Endothelial cell of umbilical vein (primary cell): ENCODE data around the gene SUPV3L1. TPM values are rescaled to one million over a fixed set of nuclear protein-coding genes. Genes with fewer than 3 reads are reported as not detected.

Experiments used
- BruUV-seq: library from RNA; stranded (reverse); fragments of 400-500 nt; replicated peaks from 2 replicates; lab custom pipeline; 2021; lab: Mats Ljungman, UMichigan
- CTCF ChIA-PET: fragments of 300-600, 350-600 bp; sonication (Branson Sonifier 250); formaldehyde crosslinking; loops from one replicate; lab custom pipeline; 2021; ENCODE audit warnings: antibody characterized with exemption, inconsistent platforms; lab: Charles Lee
- POLR2A ChIA-PET: fragments of 300-600, 350-600 bp; sonication (Branson Sonifier 250); formaldehyde crosslinking; loops from one replicate; lab custom pipeline; 2021; ENCODE audit warnings: antibody characterized with exemption, inconsistent platforms; lab: Charles Lee
- DNase-seq: peaks from one replicate; pipeline ENCODE4 v3.0.0-alpha.2; 2011; ENCODE audit warnings: low read depth, low spot score
- FAIRE-seq: peaks from 2 replicates; lab custom pipeline; 2011; peaks lifted over from hg19 to GRCh38; lab: Jason Lieb, UNC
- H2AFZ ChIP-seq: 2 replicates; pipeline ENCODE4 v1.6.0; 2012; ENCODE audit warnings: low read depth, low read length, control low read depth, inconsistent platforms
- H3K27ac ChIP-seq: 2 replicates; pipeline ENCODE4 v1.5.1; 2011; ENCODE audit warnings: low read depth, mild to moderate bottlenecking, control low read depth, low read length, moderate library complexity; ENCODE audit not compliant: insufficient read depth
- H3K27me3 ChIP-seq, 2 experiments: 2 replicates each; pipeline versions ENCODE4 v1.6.0 to v1.6.1; 2011; ENCODE audit warnings: low read length in 2 of 2, mixed read lengths in 1 of 2; ENCODE audit not compliant: control insufficient read depth in 2 of 2, insufficient read depth in 2 of 2
- H3K36me3 ChIP-seq, 2 experiments: 2 replicates in 1 of 2; 3 replicates in 1 of 2; pipeline ENCODE4 v1.5.1; 2011; ENCODE audit warnings: low read length in 2 of 2, mild to moderate bottlenecking in 1 of 2, moderate library complexity in 1 of 2; ENCODE audit not compliant: control insufficient read depth in 2 of 2, insufficient read depth in 2 of 2; ENCODE audit errors: extremely low read depth in 1 of 2
- H3K4me1 ChIP-seq: 3 replicates; pipeline ENCODE4 v1.5.1; 2011; ENCODE audit warnings: mild to moderate bottlenecking, low read length; ENCODE audit not compliant: control insufficient read depth, insufficient read depth; ENCODE audit errors: extremely low read depth
- H3K4me2 ChIP-seq: 2 replicates; pipeline ENCODE4 v1.6.1; 2011; ENCODE audit warnings: low read length, control low read depth, mixed read lengths; ENCODE audit not compliant: insufficient read depth
- H3K4me3 ChIP-seq, 3 experiments: fragments of 200-600 bp in 1 of 3; sonication (generic), shearing (Covaris generic) in 1 of 3; replicated peaks in 1 of 3; 2 replicates each; pipeline ENCODE4 v1.5.1; 2011 to 2016; ENCODE audit warnings: control low read depth in 3 of 3, low read length in 3 of 3, mild to moderate bottlenecking in 2 of 3, inconsistent platforms in 1 of 3, low read depth in 1 of 3, moderate library complexity in 1 of 3; ENCODE audit not compliant: insufficient read depth in 1 of 3
- H3K79me2 ChIP-seq: 2 replicates; pipeline ENCODE4 v1.6.0; 2012; ENCODE audit warnings: low read length, inconsistent platforms; ENCODE audit not compliant: control insufficient read depth, insufficient read depth
- H3K9ac ChIP-seq: replicated peaks from 2 replicates; pipeline ENCODE3; 2011; ENCODE audit warnings: low read length, control low read depth; ENCODE audit not compliant: insufficient read depth; ENCODE audit errors: extremely low read depth
- H3K9me1 ChIP-seq: replicated peaks from 3 replicates; pipeline ENCODE4 v1.6.0; 2011; ENCODE audit warnings: mild to moderate bottlenecking, low read length; ENCODE audit not compliant: control insufficient read depth, insufficient read depth; ENCODE audit errors: extremely low read depth
- H3K9me3 ChIP-seq: replicated peaks from 2 replicates; pipeline ENCODE4 v1.5.1; 2012; ENCODE audit warnings: low read length, inconsistent platforms; ENCODE audit not compliant: control insufficient read depth, insufficient read depth
- H4K20me1 ChIP-seq: replicated peaks from 2 replicates; pipeline ENCODE3; 2011; ENCODE audit warnings: mild to moderate bottlenecking, low read length; ENCODE audit not compliant: control insufficient read depth, insufficient read depth; ENCODE audit errors: extremely low read depth
- CTCF ChIP-seq, 2 donors: IDR thresholded peaks; 1 replicate in 1 of 2; 2 replicates in 1 of 2; pipeline ENCODE4 v1.5.1; 2011; ENCODE audit warnings: low read length in 2 of 2, mild to moderate bottlenecking in 2 of 2, moderate library complexity in 2 of 2, control low read depth in 1 of 2, inconsistent platforms in 1 of 2, low read depth in 1 of 2; ENCODE audit not compliant: insufficient read depth in 1 of 2; ENCODE audit errors: extremely low read depth in 1 of 2
- EZH2 ChIP-seq: IDR thresholded peaks from 2 replicates; pipeline ENCODE4 v1.6.1; 2012; ENCODE audit warnings: borderline replicate concordance, low read depth, mild to moderate bottlenecking, moderate library complexity, low read length, inconsistent platforms; ENCODE audit not compliant: severe bottlenecking
- FOS ChIP-seq: IDR thresholded peaks from 2 replicates; pipeline ENCODE4 v1.6.1; 2011; ENCODE audit warnings: mild to moderate bottlenecking, low read length, moderate library complexity, borderline replicate concordance; ENCODE audit not compliant: insufficient read depth
- JUN ChIP-seq: IDR thresholded peaks from 2 replicates; pipeline ENCODE4 v1.6.1; 2011; ENCODE audit warnings: borderline replicate concordance, low read depth; ENCODE audit not compliant: insufficient read length, insufficient read depth
- MYC ChIP-seq: IDR thresholded peaks from one replicate; pipeline ENCODE4 v1.6.1; 2011; ENCODE audit warnings: mild to moderate bottlenecking, low read depth, low read length
- POLR2A ChIP-seq: IDR thresholded peaks from 2 replicates; pipeline ENCODE4 v1.6.1; 2012; ENCODE audit warnings: low read depth, mild to moderate bottlenecking, control low read depth, low read length
- POLR2AphosphoS5 ChIP-seq: IDR thresholded peaks from 2 replicates; pipeline ENCODE4 v1.6.1; 2012; ENCODE audit warnings: low read depth, mild to moderate bottlenecking, control low read depth, low read length, moderate library complexity; ENCODE audit not compliant: insufficient read depth
- dilution Hi-C: fragments of 300-500 bp; cut with MboI; formaldehyde crosslinking; loops from one replicate; pipeline ENCODE4 v1.15.0; 2019; ENCODE audit warnings: low sequenced_read_pairs; ENCODE audit not compliant: extremely low pct_ligation_motif_present
- intact Hi-C: fragments of 100-400 bp; cut with micrococcal nuclease; formaldehyde crosslinking; loops from one replicate; pipeline ENCODE4 v1.10.0; 2022
- polyA plus RNA-seq, 4 experiments: library from polyadenylated mRNA; depleted of rRNA in 3 of 4; stranded (reverse) in 3 of 4; unstranded in 1 of 4; fragments of >200 nt; gene quantifications; 2 replicates each; pipeline versions ENCODE4 v1.2.1 to v1.2.3, GENCODE V29; 2011 to 2012; ENCODE audit warnings: missing spikeins in 1 of 4
- total RNA-seq: library from RNA; stranded (reverse); gene quantifications from 2 replicates; pipeline ENCODE4 v1.2.3, GENCODE V29; 2021

Gene SUPV3L1
- total and polyA plus RNA-seq, 2 donors (not counting 3 experiments of a cell fraction or from before 2014, with no cell fraction given): 21.8 to 30.4 TPM

- intact Hi-C loops (no loop called here), dilution Hi-C loops (no loop called here)
- DNase-seq: no peak
- CTCF ChIA-PET: interaction anchor here (1.2 to 1.3 kb wide), 3 partner anchors 8 to 162 kb away, joined by 4 to 6 read pairs (median 4); no protein-coding TSS in a partner anchor
- Histone ChIP-seq H3K27ac (no peak overlapping the region), H3K4me3 (no peak overlapping the region), H3K4me2 (no peak overlapping the region), H3K9me1 (peaks cover 2% of the 10 kb centered on the region), H3K4me1 (no peaks in the 10 kb centered on the region), H4K20me1 (no peaks in the 10 kb centered on the region), H3K9me3 (no peaks in the 10 kb centered on the region), H2AFZ (no peak overlapping the region), H3K79me2 (peaks cover 63% of the 10 kb centered on the region), H3K36me3 (no peaks in the 10 kb centered on the region), H3K9ac (no peak overlapping the region), H3K27me3 (no peaks in the 10 kb centered on the region)
- POLR2A ChIA-PET: interaction anchor here (0.6 kb wide), 1 partner anchor 14 kb away, joined by 5 read pairs; no protein-coding TSS in a partner anchor
- no TSS peak for BruUV-seq
- no peak for TF ChIP-seq FOS
- no peak for TF ChIP-seq POLR2AphosphoS5
- no peak for TF ChIP-seq EZH2
- no peak for TF ChIP-seq MYC
- no peak for TF ChIP-seq JUN
- no peak for TF ChIP-seq POLR2A
- no peak for TF ChIP-seq CTCF (IDR thresholded peaks at IDR 0.05; ENCODE audit: extremely low read depth in 1 of 2, insufficient read depth in 1 of 2, low read depth in 1 of 2, low read length in 2 of 2)
- no peak for FAIRE-seq
These were observed 37.1 kb upstream of the SUPV3L1 start for GRCh38 chr10:69142983-69143382.
